Measurements from ENCODE around the gene PLA2G6.
A peak's percentile ranks its signal among the peaks of the same experiment; 100 is the strongest.

The PLA2G6 gene

DNA sequence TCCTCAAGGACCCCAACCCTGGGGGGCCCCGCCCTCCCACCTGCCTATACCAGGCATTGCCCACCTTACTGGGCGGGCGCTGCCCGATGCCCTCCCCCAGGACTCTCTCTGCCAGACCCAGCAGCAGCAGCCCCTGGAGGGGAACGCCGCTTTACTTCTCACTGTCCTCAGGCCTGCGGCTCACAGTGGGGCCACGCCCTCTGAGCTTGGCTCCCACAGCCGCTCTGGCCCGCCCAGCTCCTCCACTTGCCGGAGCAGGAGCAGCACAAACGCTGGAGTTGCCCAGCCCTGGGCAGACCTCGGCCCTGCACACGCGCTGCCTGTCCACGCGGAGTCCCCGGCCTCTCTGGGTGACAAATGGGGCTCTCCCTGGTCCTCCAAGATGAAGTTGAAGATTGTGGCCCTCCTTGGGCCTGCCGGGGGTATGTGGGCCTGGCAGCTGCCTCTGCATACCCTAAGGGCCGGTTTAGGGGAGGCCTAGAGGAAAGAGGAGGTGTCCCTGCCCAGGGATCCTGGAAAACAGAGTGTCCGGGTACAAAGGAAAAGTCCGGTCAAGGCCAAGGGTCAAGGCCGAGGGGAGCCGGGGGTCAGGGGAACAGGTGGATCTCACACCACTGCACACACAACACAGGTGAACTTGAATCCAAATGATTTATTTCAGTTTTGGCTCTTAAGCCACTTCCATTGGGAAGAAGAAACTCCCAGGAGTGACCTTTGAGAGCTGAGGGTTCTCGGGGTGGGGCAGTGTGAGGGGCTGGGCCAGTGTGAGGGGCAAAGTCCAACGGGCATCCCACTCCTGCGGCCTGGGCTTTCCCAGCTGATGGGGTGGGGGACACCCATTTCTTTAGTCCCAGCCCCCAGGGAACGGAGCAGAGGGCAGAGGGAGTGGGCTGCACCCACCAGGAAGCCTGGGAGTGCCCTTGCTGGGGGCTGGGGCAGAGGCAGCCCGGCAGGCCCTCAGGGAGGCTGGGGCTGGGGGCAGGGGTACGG is 70.5 kb downstream of the PLA2G6 start:
- ChIA-PET POLR2A (interaction anchor here (0.6 kb wide), 2 partner anchors 115 to 221 kb away, joined by 3 read pairs; no protein-coding TSS in a partner anchor), CTCF (interaction anchor here (0.6 to 4.5 kb wide), 8 partner anchors 11 to 240 kb away, joined by 3 to 29 read pairs (median 4); no protein-coding TSS in a partner anchor)
- Histone ChIP-seq H3K9me3 (ENCODE audit: control insufficient read depth, insufficient read depth, low read depth, low read length) (no peaks in the 10 kb centered on the region), H3K36me3 (ENCODE audit: control insufficient read depth in 2 of 2, insufficient read depth in 1 of 2, low read length in 2 of 2) (peaks cover 0 to 13% of the 10 kb centered on the region in 2 experiments; a peak in 1 of 3 replicates), H3K4me3 (ENCODE audit: low read depth, low read length) (no peak overlapping the region), H3K4me1 (ENCODE audit: control insufficient read depth, insufficient read depth, low read length) (no peaks in the 10 kb centered on the region; the same call in 1 of the 2 replicates), H3K27ac (ENCODE audit: extremely low read depth, low read depth, low read length) (no peak overlapping the region)
- peak; percentile 67 for TF ChIP-seq KLF1 (tag by site-specific recombination; IDR thresholded peaks at IDR 0.05)
- 0 out of 2 replicates have a peak, but pooled peaks have one; percentile 36 for TF ChIP-seq SP2 (tag by site-specific recombination; IDR thresholded peaks at IDR 0.05)
- TF ChIP-seq ZNF394 (tag by site-specific recombination; IDR thresholded peaks at IDR 0.05; ENCODE audit: borderline replicate concordance), result peak; percentile 46; the same call in 1 of the 2 replicates
- no peak for TF ChIP-seq ZNF391 (tag by site-specific recombination; IDR thresholded peaks at IDR 0.05; ENCODE audit: borderline replicate concordance, low read depth)
- no peak for TF ChIP-seq ZNF792 (tag by site-specific recombination; IDR thresholded peaks at IDR 0.05)
- TF ChIP-seq, protein P1, sequence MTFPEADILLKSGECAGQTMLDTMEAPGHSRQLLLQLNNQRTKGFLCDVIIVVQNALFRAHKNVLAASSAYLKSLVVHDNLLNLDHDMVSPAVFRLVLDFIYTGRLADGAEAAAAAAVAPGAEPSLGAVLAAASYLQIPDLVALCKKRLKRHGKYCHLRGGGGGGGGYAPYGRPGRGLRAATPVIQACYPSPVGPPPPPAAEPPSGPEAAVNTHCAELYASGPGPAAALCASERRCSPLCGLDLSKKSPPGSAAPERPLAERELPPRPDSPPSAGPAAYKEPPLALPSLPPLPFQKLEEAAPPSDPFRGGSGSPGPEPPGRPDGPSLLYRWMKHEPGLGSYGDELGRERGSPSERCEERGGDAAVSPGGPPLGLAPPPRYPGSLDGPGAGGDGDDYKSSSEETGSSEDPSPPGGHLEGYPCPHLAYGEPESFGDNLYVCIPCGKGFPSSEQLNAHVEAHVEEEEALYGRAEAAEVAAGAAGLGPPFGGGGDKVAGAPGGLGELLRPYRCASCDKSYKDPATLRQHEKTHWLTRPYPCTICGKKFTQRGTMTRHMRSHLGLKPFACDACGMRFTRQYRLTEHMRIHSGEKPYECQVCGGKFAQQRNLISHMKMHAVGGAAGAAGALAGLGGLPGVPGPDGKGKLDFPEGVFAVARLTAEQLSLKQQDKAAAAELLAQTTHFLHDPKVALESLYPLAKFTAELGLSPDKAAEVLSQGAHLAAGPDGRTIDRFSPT (tag by site-specific recombination; IDR thresholded peaks at IDR 0.05), result peak; percentile 69
- TF ChIP-seq ZNF274 (IDR thresholded peaks at IDR 0.05; ENCODE audit: low read length), result no peak
- no peak for TF ChIP-seq ZNF274 (tag by site-specific recombination; IDR thresholded peaks at IDR 0.05; ENCODE audit: borderline replicate concordance)
- peak; percentile 19; the same call in 1 of the 2 replicates for TF ChIP-seq GLIS2 (tag by site-specific recombination; IDR thresholded peaks at IDR 0.05)

DNA sequence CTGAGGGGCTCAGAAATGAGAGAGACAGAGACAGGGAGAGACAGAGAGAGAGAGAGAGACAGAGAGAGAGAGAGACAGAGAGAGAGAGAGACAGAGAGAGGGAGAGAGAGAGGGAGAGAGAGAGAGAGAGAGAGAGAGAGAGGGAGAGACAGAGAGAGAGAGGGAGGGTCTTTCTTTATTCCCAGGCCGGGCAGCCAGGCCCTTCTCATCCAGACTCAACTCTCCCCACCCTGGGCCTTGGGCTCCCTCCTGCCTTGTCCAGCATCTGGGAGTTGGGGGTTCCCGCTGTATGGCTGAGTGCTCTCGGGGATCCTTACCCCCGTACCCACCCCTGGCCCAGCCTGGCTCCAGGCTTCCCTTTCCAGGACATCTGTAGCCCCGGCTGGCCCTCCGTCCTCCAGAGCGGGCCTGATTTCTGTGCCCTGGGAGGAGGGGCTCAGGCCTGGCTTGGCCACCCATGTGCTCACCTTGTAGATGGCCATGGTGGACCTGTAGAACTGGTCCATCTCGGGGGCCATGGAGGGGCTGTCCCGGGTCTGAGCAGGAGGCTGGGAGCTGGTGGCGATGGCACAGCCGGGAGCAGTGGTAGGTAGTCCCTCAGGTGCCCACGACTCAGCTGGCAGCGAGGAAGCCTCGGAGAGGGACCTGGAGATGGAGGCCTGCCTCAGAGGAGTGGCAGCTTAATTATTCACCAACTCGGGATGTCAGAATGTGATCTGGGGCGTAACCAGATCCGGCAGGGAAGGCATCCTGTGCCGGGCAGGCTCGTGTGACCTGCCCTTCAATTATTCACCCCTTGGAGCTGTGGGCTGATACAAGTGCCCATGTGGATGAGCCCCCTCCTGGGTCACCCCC is 71.4 kb downstream of the PLA2G6 start, which contains the start of gene BAIAP2L2:
BAIAP2L2 (minus strand) TSS at position 677 of the 855 bp plus-strand sequence; CDS start at position 518, 159 bp downstream.
- POLR2A ChIA-PET, result interaction anchor here (0.6 to 1.1 kb wide), 2 partner anchors 10 to 222 kb away, joined by 3 read pairs; no protein-coding TSS in a partner anchor
- Histone ChIP-seq H3K4me3 (ENCODE audit: low read depth, low read length) (no peak within 1 kb of the TSS), H3K36me3 (ENCODE audit: control insufficient read depth in 2 of 2, insufficient read depth in 1 of 2, low read length in 2 of 2) (peaks cover 0 to 11% of the 10 kb centered on the region in 2 experiments; a peak in 1 of 3 replicates), H3K9me3 (ENCODE audit: control insufficient read depth, insufficient read depth, low read depth, low read length) (no peaks in the 10 kb centered on the region), H3K27ac (ENCODE audit: extremely low read depth, low read depth, low read length) (no peak within 1 kb of the TSS), H3K4me1 (ENCODE audit: control insufficient read depth, insufficient read depth, low read length) (no peaks in the 10 kb centered on the region; the same call in 1 of the 2 replicates)
- peak; percentile 95 for TF ChIP-seq ZNF596 (tag by site-specific recombination; IDR thresholded peaks at IDR 0.05)
- TF ChIP-seq, protein P2, sequence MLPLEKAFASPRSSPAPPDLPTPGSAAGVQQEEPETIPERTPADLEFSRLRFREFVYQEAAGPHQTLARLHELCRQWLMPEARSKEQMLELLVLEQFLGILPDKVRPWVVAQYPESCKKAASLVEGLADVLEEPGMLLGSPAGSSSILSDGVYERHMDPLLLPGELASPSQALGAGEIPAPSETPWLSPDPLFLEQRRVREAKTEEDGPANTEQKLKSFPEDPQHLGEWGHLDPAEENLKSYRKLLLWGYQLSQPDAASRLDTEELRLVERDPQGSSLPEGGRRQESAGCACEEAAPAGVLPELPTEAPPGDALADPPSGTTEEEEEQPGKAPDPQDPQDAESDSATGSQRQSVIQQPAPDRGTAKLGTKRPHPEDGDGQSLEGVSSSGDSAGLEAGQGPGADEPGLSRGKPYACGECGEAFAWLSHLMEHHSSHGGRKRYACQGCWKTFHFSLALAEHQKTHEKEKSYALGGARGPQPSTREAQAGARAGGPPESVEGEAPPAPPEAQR (tag by site-specific recombination; IDR thresholded peaks at IDR 0.05), result no peak
- CTCF ChIA-PET, result interaction anchor here (0.7 to 2.9 kb wide), 4 partner anchors 10 to 120 kb away, joined by 3 to 12 read pairs (median 4); no protein-coding TSS in a partner anchor

DNA sequence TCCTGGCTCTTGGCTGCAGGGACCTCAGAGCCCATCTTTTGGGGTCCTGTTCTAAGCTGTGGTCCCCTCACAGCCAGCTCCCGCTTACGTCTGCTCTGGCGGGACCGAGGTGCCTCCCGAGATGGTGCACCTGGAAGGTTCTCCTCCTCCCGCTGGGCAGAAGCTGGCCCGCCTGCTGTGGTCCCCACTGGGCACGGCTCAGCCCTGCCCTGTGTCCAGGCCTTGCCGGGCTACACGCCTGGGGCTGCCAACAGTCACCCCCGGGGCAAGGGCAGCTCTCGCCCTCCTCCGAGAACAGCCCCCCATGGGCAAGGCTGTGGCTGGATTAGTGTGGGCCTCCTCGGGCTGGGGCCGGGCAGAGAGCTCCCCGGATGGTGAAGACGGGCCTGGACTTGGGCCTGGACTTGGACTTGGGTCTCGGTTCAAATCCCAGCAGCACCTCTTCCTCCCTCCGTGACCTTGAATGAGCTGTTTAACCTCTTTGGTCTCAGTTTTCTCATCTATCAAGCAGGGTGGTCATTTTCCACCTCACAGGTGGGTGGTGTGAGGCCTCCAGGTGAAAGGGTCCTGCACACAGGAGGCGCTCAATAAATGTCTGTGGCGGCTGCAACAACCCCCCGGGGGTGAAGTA is 72.1 kb downstream of the PLA2G6 start:
- ChIA-PET CTCF (interaction anchor here (0.6 to 2.9 kb wide), 4 partner anchors 9 to 179 kb away, joined by 3 to 12 read pairs (median 4); no protein-coding TSS in a partner anchor), POLR2A (interaction anchor here (1.1 kb wide), 1 partner anchor 10 kb away, joined by 3 read pairs; no protein-coding TSS in a partner anchor)
- H3K27ac ChIP-seq (ENCODE audit: extremely low read depth, low read depth, low read length), result no peak overlapping the region
- no peaks in the 10 kb centered on the region for H3K9me3 ChIP-seq (ENCODE audit: control insufficient read depth, insufficient read depth, low read depth, low read length)
- H3K36me3 ChIP-seq (ENCODE audit: control insufficient read depth in 2 of 2, insufficient read depth in 1 of 2, low read length in 2 of 2), result peaks cover 0 to 7% of the 10 kb centered on the region in 2 experiments; a peak in 1 of 3 replicates
- H3K4me1 ChIP-seq (ENCODE audit: control insufficient read depth, insufficient read depth, low read length), result no peaks in the 10 kb centered on the region; the same call in 1 of the 2 replicates
- H3K4me3 ChIP-seq (ENCODE audit: low read depth, low read length), result no peak overlapping the region
- TF ChIP-seq BCL11A (tag by site-specific recombination; IDR thresholded peaks at IDR 0.05; ENCODE audit: low read depth) (0 out of 2 replicates have a peak, but pooled peaks have one; percentile 17), WT1 (tag by site-specific recombination; IDR thresholded peaks at IDR 0.05) (no peak), ZFP37 (tag by site-specific recombination; IDR thresholded peaks at IDR 0.05) (no peak), ZIC2 (tag by site-specific recombination; IDR thresholded peaks at IDR 0.05) (peak; percentile 46; the same call in 1 of the 2 replicates), ZNF837 (tag by site-specific recombination; IDR thresholded peaks at IDR 0.05) (no peak), ZBTB8A (tag by site-specific recombination; IDR thresholded peaks at IDR 0.05) (0 out of 2 replicates have a peak, but pooled peaks have one; percentile 27), ZNF544 (tag by site-specific recombination; IDR thresholded peaks at IDR 0.05) (no peak), EGR2 (tag by site-specific recombination; IDR thresholded peaks at IDR 0.05; ENCODE audit: low read depth) (no peak), ZNF623 (tag by site-specific recombination; IDR thresholded peaks at IDR 0.05) (no peak), ZNF596 (tag by site-specific recombination; IDR thresholded peaks at IDR 0.05) (peak; percentile 79), GLIS2 (tag by site-specific recombination; IDR thresholded peaks at IDR 0.05) (peak; percentile 62)
- TF ChIP-seq, protein P3, sequence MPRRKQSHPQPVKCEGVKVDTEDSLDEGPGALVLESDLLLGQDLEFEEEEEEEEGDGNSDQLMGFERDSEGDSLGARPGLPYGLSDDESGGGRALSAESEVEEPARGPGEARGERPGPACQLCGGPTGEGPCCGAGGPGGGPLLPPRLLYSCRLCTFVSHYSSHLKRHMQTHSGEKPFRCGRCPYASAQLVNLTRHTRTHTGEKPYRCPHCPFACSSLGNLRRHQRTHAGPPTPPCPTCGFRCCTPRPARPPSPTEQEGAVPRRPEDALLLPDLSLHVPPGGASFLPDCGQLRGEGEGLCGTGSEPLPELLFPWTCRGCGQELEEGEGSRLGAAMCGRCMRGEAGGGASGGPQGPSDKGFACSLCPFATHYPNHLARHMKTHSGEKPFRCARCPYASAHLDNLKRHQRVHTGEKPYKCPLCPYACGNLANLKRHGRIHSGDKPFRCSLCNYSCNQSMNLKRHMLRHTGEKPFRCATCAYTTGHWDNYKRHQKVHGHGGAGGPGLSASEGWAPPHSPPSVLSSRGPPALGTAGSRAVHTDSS (tag by site-specific recombination; IDR thresholded peaks at IDR 0.05), result no peak
